ENCODE measurements around the gene ZNF578.
"Not testable (repeated sequence)": the region's sequence is repeated elsewhere in the genome, so short reads cannot be mapped to it uniquely, and the experiment has no call there.

- TF ChIP-seq, protein P1, sequence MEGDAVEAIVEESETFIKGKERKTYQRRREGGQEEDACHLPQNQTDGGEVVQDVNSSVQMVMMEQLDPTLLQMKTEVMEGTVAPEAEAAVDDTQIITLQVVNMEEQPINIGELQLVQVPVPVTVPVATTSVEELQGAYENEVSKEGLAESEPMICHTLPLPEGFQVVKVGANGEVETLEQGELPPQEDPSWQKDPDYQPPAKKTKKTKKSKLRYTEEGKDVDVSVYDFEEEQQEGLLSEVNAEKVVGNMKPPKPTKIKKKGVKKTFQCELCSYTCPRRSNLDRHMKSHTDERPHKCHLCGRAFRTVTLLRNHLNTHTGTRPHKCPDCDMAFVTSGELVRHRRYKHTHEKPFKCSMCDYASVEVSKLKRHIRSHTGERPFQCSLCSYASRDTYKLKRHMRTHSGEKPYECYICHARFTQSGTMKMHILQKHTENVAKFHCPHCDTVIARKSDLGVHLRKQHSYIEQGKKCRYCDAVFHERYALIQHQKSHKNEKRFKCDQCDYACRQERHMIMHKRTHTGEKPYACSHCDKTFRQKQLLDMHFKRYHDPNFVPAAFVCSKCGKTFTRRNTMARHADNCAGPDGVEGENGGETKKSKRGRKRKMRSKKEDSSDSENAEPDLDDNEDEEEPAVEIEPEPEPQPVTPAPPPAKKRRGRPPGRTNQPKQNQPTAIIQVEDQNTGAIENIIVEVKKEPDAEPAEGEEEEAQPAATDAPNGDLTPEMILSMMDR (IDR thresholded peaks at IDR 0.05) = not testable (repeated sequence)
- TF ChIP-seq POLR2A (IDR thresholded peaks at IDR 0.05) = not testable (repeated sequence)
These were observed 47.6 kb downstream of the ZNF578 start for GRCh38 chr19:52500991-52501390.

Data from upper lobe of left lung (tissue), 4 donors.